ENCODE results near the gene NANOS1.
A peak's percentile ranks its signal among the peaks of the same experiment; 100 is the strongest.

The NANOS1 gene

GRCh38 chr10:119026301-119027110, 3.0 kb upstream of the NANOS1 start:
- TF ChIP-seq TAF1 (IDR thresholded peaks at IDR 0.05; ENCODE audit: borderline replicate concordance, insufficient read depth, low read length) = no peak
- no peak for TF ChIP-seq SIN3A (IDR thresholded peaks at IDR 0.05; ENCODE audit: borderline replicate concordance, insufficient read depth, low read length)

GRCh38 chr10:119028900-119029612, 458 bp upstream of the NANOS1 start:
- TF ChIP-seq REST (IDR thresholded peaks at IDR 0.05; ENCODE audit: insufficient read depth in 1 of 2, low read depth in 2 of 2, low read length in 2 of 2) (no peak), SIN3A (IDR thresholded peaks at IDR 0.05; ENCODE audit: borderline replicate concordance, insufficient read depth, low read length) (no peak), POLR2AphosphoS5 (IDR thresholded peaks at IDR 0.05; ENCODE audit: low read depth, low read length) (no peak), TAF1 (IDR thresholded peaks at IDR 0.05; ENCODE audit: borderline replicate concordance, insufficient read depth, low read length) (no peak), FOXP2 (optimal IDR thresholded peaks at IDR 0.05; ENCODE audit: borderline replicate concordance, extremely low read depth, extremely low read length, insufficient read depth) (no peak)

- TF ChIP-seq SIN3A (IDR thresholded peaks at IDR 0.05; ENCODE audit: borderline replicate concordance, insufficient read depth, low read length) (peak; percentile 9; the same call in 1 of the 2 replicates), TAF1 (IDR thresholded peaks at IDR 0.05; ENCODE audit: borderline replicate concordance, insufficient read depth, low read length) (no peak), POLR2AphosphoS5 (IDR thresholded peaks at IDR 0.05; ENCODE audit: low read depth, low read length) (peak; percentile 34; the same call in 1 of the 2 replicates), FOXP2 (optimal IDR thresholded peaks at IDR 0.05; ENCODE audit: borderline replicate concordance, extremely low read depth, extremely low read length, insufficient read depth) (peak; percentile 16), REST (IDR thresholded peaks at IDR 0.05; ENCODE audit: insufficient read depth in 1 of 2, low read depth in 2 of 2, low read length in 2 of 2) (no peak)
Observed at GRCh38 chr10:119030421-119031250, 1.1 kb downstream of the NANOS1 start.

- TF ChIP-seq SIN3A (IDR thresholded peaks at IDR 0.05; ENCODE audit: borderline replicate concordance, insufficient read depth, low read length) (no peak), FOXP2 (optimal IDR thresholded peaks at IDR 0.05; ENCODE audit: borderline replicate concordance, extremely low read depth, extremely low read length, insufficient read depth) (no peak), POLR2AphosphoS5 (IDR thresholded peaks at IDR 0.05; ENCODE audit: low read depth, low read length) (no peak), REST (IDR thresholded peaks at IDR 0.05; ENCODE audit: insufficient read depth in 1 of 2, low read depth in 2 of 2, low read length in 2 of 2) (no peak), TAF1 (IDR thresholded peaks at IDR 0.05; ENCODE audit: borderline replicate concordance, insufficient read depth, low read length) (no peak)
Observed at GRCh38 chr10:119031496-119032059, 2.1 kb downstream of the NANOS1 start.

GRCh38 chr10:119039161-119039560, 9.6 kb downstream of the NANOS1 start:
- TF ChIP-seq TAF1 (IDR thresholded peaks at IDR 0.05; ENCODE audit: borderline replicate concordance, insufficient read depth, low read length) (no peak), REST (IDR thresholded peaks at IDR 0.05; ENCODE audit: insufficient read depth in 1 of 2, low read depth in 2 of 2, low read length in 2 of 2) (no peak), POLR2AphosphoS5 (IDR thresholded peaks at IDR 0.05; ENCODE audit: low read depth, low read length) (no peak), SIN3A (IDR thresholded peaks at IDR 0.05; ENCODE audit: borderline replicate concordance, insufficient read depth, low read length) (no peak), FOXP2 (optimal IDR thresholded peaks at IDR 0.05; ENCODE audit: borderline replicate concordance, extremely low read depth, extremely low read length, insufficient read depth) (no peak)
